ENCODE measurements around the gene RNASE11.
"Not testable (repeated sequence)": the region's sequence is repeated elsewhere in the genome, so short reads cannot be mapped to it uniquely, and the experiment has no call there.

GRCh38 chr14:20567199-20567598 is 20.6 kb downstream of the RNASE11 start:
- TF ChIP-seq, protein P1, sequence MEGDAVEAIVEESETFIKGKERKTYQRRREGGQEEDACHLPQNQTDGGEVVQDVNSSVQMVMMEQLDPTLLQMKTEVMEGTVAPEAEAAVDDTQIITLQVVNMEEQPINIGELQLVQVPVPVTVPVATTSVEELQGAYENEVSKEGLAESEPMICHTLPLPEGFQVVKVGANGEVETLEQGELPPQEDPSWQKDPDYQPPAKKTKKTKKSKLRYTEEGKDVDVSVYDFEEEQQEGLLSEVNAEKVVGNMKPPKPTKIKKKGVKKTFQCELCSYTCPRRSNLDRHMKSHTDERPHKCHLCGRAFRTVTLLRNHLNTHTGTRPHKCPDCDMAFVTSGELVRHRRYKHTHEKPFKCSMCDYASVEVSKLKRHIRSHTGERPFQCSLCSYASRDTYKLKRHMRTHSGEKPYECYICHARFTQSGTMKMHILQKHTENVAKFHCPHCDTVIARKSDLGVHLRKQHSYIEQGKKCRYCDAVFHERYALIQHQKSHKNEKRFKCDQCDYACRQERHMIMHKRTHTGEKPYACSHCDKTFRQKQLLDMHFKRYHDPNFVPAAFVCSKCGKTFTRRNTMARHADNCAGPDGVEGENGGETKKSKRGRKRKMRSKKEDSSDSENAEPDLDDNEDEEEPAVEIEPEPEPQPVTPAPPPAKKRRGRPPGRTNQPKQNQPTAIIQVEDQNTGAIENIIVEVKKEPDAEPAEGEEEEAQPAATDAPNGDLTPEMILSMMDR (conservative IDR thresholded peaks at IDR 0.05), result not testable (repeated sequence)
- TF ChIP-seq ZFX (IDR thresholded peaks at IDR 0.05), result not testable (repeated sequence)

Measured in C4-2B (cell line).